IMR-90 (cell line): ENCODE data around the gene SH3RF1. TPM values are rescaled to one million over a fixed set of nuclear protein-coding genes. Genes with fewer than 3 reads are reported as not detected.

Experiments
- ATAC-seq: fragments of 200-7000 bp; cut with Tn5 transposase; 2 replicates; pipeline ENCODE4 v1.9.1; 2020; ENCODE audit warnings: low read depth, mild to moderate bottlenecking, moderate library complexity
- BruUV-seq: library from RNA; stranded (reverse); fragments of 400-500 nt; replicated peaks from 2 replicates; lab custom pipeline; 2021; lab: Mats Ljungman, UMichigan
- CTCF ChIA-PET: fragments of 300-600 bp; formaldehyde crosslinking; extraction: SDS; loops from one replicate; lab custom pipeline; 2021; ENCODE audit warnings: antibody characterized with exemption; lab: Yijun Ruan, JAX
- POLR2A ChIA-PET: fragments of 300-600 bp; sonication (Branson Sonifier 250); formaldehyde crosslinking; loops from one replicate; lab custom pipeline; 2022; ENCODE audit warnings: antibody characterized with exemption; ENCODE audit not compliant: unreplicated experiment; lab: Charles Lee
- DNase-seq: peaks from one replicate; pipeline ENCODE4 v3.0.0; 2013
- H2AFZ ChIP-seq: replicated peaks from 2 replicates; pipeline ENCODE3; 2013; ENCODE audit warnings: low read length, mild to moderate bottlenecking; ENCODE audit not compliant: poor library complexity
- H2AK5ac ChIP-seq: 2 replicates; pipeline ENCODE4 v1.6.1; 2013; ENCODE audit warnings: low read depth, low read length, inconsistent platforms
- H2AK9ac ChIP-seq: replicated peaks from 2 replicates; pipeline ENCODE3; 2013; ENCODE audit warnings: mild to moderate bottlenecking, low read depth, low read length, moderate library complexity; ENCODE audit not compliant: poor library complexity
- H2BK120ac ChIP-seq: 2 replicates; pipeline ENCODE4 v1.6.1; 2013; ENCODE audit warnings: low read depth, low read length, inconsistent platforms
- H2BK15ac ChIP-seq: 3 replicates; pipeline ENCODE4 v1.6.1; 2013; ENCODE audit warnings: low read depth, low read length, inconsistent platforms
- H2BK20ac ChIP-seq: 2 replicates; pipeline ENCODE4 v1.6.1; 2013; ENCODE audit warnings: low read depth, mild to moderate bottlenecking, inconsistent platforms, low read length, moderate library complexity
- H2BK5ac ChIP-seq: 2 replicates; pipeline ENCODE4 v1.6.1; 2013; ENCODE audit warnings: mild to moderate bottlenecking, low read depth, low read length, inconsistent platforms; ENCODE audit not compliant: poor library complexity, severe bottlenecking
- H3K14ac ChIP-seq: replicated peaks from 2 replicates; pipeline ENCODE4 v1.6.1; 2013; ENCODE audit warnings: low read depth, low read length, inconsistent platforms
- H3K18ac ChIP-seq: 2 replicates; pipeline ENCODE4 v1.6.1; 2013; ENCODE audit warnings: low read depth, low read length, control low read depth
- H3K23ac ChIP-seq: 2 replicates; pipeline ENCODE4 v1.6.1; 2013; ENCODE audit warnings: low read depth, low read length, inconsistent platforms
- H3K27ac ChIP-seq: 2 replicates; pipeline ENCODE4 v1.5.1; 2013; ENCODE audit warnings: mild to moderate bottlenecking, control low read depth, low read length; ENCODE audit not compliant: insufficient read depth
- H3K27me3 ChIP-seq: 2 replicates; pipeline ENCODE4 v1.6.1; 2013; ENCODE audit warnings: low read length; ENCODE audit not compliant: control insufficient read depth, insufficient read depth
- H3K36me3 ChIP-seq: 2 replicates; pipeline ENCODE4 v1.6.1; 2013; ENCODE audit warnings: low read length, mixed read lengths; ENCODE audit not compliant: control insufficient read depth, insufficient read depth
- H3K4ac ChIP-seq: 2 replicates; pipeline ENCODE4 v1.6.1; 2013; ENCODE audit warnings: low read depth, low read length, inconsistent platforms
- H3K4me1 ChIP-seq: 2 replicates; pipeline ENCODE4 v1.6.1; 2013; ENCODE audit warnings: low read length, mixed read lengths; ENCODE audit not compliant: control insufficient read depth, insufficient read depth
- H3K4me2 ChIP-seq: 2 replicates; pipeline ENCODE4 v1.6.1; 2013; ENCODE audit warnings: low read depth, mild to moderate bottlenecking, control low read depth, low read length, moderate library complexity
- H3K4me3 ChIP-seq: 2 replicates; pipeline ENCODE4 v1.5.1; 2013; ENCODE audit warnings: low read depth, mild to moderate bottlenecking, control low read depth, low read length, moderate library complexity; ENCODE audit not compliant: insufficient read depth
- H3K56ac ChIP-seq: 2 replicates; pipeline ENCODE4 v1.6.1; 2013; ENCODE audit warnings: low read length, inconsistent platforms; ENCODE audit not compliant: insufficient read depth; ENCODE audit errors: extremely low read depth
- H3K79me1 ChIP-seq, 2 experiments: 2 replicates each; pipeline ENCODE4 v1.6.1; 2013; ENCODE audit warnings: low read length in 2 of 2, inconsistent platforms in 1 of 2, low read depth in 1 of 2
- H3K9ac ChIP-seq: 2 replicates; pipeline ENCODE4 v1.6.1; 2013; ENCODE audit warnings: low read depth, low read length, control low read depth
- H3K9me1 ChIP-seq: 2 replicates; pipeline ENCODE4 v1.6.1; 2013; ENCODE audit warnings: low read length, inconsistent platforms; ENCODE audit not compliant: insufficient read depth
- H3K9me3 ChIP-seq: 2 replicates; pipeline ENCODE4 v1.6.1; 2013; ENCODE audit warnings: low read length; ENCODE audit not compliant: control insufficient read depth, insufficient read depth
- H4K20me1 ChIP-seq: 2 replicates; pipeline ENCODE4 v1.6.1; 2013; ENCODE audit warnings: low read length, inconsistent platforms; ENCODE audit not compliant: insufficient read depth
- H4K5ac ChIP-seq: 2 replicates; pipeline ENCODE4 v1.6.1; 2013; ENCODE audit warnings: mild to moderate bottlenecking, low read depth, low read length, control low read depth
- H4K8ac ChIP-seq, 2 experiments: 2 replicates each; pipeline ENCODE4 v1.6.1; 2013; ENCODE audit warnings: low read depth in 2 of 2, low read length in 2 of 2, control low read depth in 1 of 2, inconsistent platforms in 1 of 2
- H4K91ac ChIP-seq: 2 replicates; pipeline ENCODE4 v1.6.1; 2013; ENCODE audit warnings: low read depth, low read length, inconsistent platforms; ENCODE audit not compliant: insufficient read depth
- RFX5 ChIP-seq: IDR thresholded peaks from 2 replicates; pipeline ENCODE4 v1.8.0; 2012; ENCODE audit warnings: low read depth, mild to moderate bottlenecking, low read length, moderate library complexity
- WGBS, 2 experiments: methylation state at CpG; one replicate each; pipeline versions ENCODE4 v1.1.5 to v1.1.7; 2013; ENCODE audit warnings: missing lambda C conversion rate in 2 of 2; ENCODE audit not compliant: insufficient read length in 1 of 2; ENCODE audit errors: extremely low coverage in 2 of 2; 5-methylcytosine and 5-hydroxymethylcytosine counted together
- dilution Hi-C: fragments of 300-500 bp; cut with HindIII; formaldehyde crosslinking; loops from one replicate; pipeline ENCODE4 v1.14.3; 2018; ENCODE audit warnings: low sequenced_read_pairs; ENCODE audit not compliant: unreplicated experiment
- in situ Hi-C: fragments of 300-500 bp; cut with MboI; formaldehyde crosslinking; loops from 3 replicates; pipeline ENCODE4 v1.14.3; 2019; ENCODE audit warnings: low sequenced_read_pairs, inconsistent platforms, mixed read lengths
- intact Hi-C: fragments of 100-400 bp; cut with micrococcal nuclease; formaldehyde crosslinking; loops from 2 replicates; pipeline ENCODE4 v1.10.0; 2022
- polyA plus RNA-seq, 3 experiments: library from polyadenylated mRNA; depleted of rRNA; stranded (reverse); fragments of >200 nt; gene quantifications; 2 replicates each; pipeline ENCODE4 v1.2.3, GENCODE V29; 2012; ENCODE audit warnings: low replicate concordance in 1 of 3
- total RNA-seq: library from RNA; depleted of rRNA; stranded (reverse); fragments of >200 nt; gene quantifications from 2 replicates; pipeline ENCODE4 v1.2.3, GENCODE V29; 2012
- TF ChIP-seq, protein P1 (sequence below): conservative IDR thresholded peaks from 2 replicates; pipeline ENCODE4 v1.5.1; 2012; ENCODE audit warnings: mild to moderate bottlenecking, low read depth, low read length, improper control_type of control experiment

Gene SH3RF1
- total and polyA plus RNA-seq, 2 of the 4 experiments (the other 2 are of a cell fraction), result 22.0 to 29.8 TPM

GRCh38 chr4:169305651-169306050, 34.9 kb upstream of the SH3RF1 start:
- no peak overlapping the region for H2BK15ac ChIP-seq
- no peaks in the 10 kb centered on the region for H3K36me3 ChIP-seq
- no peaks in the 10 kb centered on the region for H3K9me3 ChIP-seq
- H2AK5ac ChIP-seq, result no peak overlapping the region
- no peak overlapping the region for H3K56ac ChIP-seq
- no peak overlapping the region for H3K4me3 ChIP-seq
- ATAC-seq (peak; percentile 37), DNase-seq (peak; percentile 10)
- no CpG with 5 or more reads among the region's 2 CpGs for WGBS, 2 experiments
- no peak overlapping the region for H2AFZ ChIP-seq
- intact Hi-C loops (no loop called here), in situ Hi-C loops (no loop called here), dilution Hi-C loops (no loop called here)
- H3K23ac ChIP-seq, result no peak overlapping the region
- H4K20me1 ChIP-seq, result no peaks in the 10 kb centered on the region
- no peaks in the 10 kb centered on the region for H3K27me3 ChIP-seq
- peak overlapping the region; percentile 25 for H2AK9ac ChIP-seq
- no peak overlapping the region for H3K9ac ChIP-seq
- 0 out of 2 replicates have a peak, but pooled peaks cover 6% of the 10 kb centered on the region for H3K4me1 ChIP-seq
- no peak overlapping the region for H3K18ac ChIP-seq
- H3K4me2 ChIP-seq, result no peak overlapping the region
- no peak overlapping the region; the same call in 1 of the 2 replicates for H3K4ac ChIP-seq
- H3K27ac ChIP-seq, result no peak overlapping the region
- peaks cover 5% of the 10 kb centered on the region; the same call in 1 of the 2 replicates for H3K9me1 ChIP-seq
- CTCF ChIA-PET, result interaction anchor here (0.6 to 0.7 kb wide), 2 partner anchors 178 to 281 kb away, joined by 3 read pairs; no protein-coding TSS in a partner anchor
- H3K14ac ChIP-seq, result peak overlapping the region; percentile 46; the same call in 1 of the 2 replicates
- 0 out of 2 replicates have a peak overlapping the region, but pooled peaks have one; percentile 27 for H4K91ac ChIP-seq
- no TSS peak for BruUV-seq
- no peak for TF ChIP-seq RFX5
- TF ChIP-seq, protein P1, sequence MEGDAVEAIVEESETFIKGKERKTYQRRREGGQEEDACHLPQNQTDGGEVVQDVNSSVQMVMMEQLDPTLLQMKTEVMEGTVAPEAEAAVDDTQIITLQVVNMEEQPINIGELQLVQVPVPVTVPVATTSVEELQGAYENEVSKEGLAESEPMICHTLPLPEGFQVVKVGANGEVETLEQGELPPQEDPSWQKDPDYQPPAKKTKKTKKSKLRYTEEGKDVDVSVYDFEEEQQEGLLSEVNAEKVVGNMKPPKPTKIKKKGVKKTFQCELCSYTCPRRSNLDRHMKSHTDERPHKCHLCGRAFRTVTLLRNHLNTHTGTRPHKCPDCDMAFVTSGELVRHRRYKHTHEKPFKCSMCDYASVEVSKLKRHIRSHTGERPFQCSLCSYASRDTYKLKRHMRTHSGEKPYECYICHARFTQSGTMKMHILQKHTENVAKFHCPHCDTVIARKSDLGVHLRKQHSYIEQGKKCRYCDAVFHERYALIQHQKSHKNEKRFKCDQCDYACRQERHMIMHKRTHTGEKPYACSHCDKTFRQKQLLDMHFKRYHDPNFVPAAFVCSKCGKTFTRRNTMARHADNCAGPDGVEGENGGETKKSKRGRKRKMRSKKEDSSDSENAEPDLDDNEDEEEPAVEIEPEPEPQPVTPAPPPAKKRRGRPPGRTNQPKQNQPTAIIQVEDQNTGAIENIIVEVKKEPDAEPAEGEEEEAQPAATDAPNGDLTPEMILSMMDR, result no peak
- H2BK5ac ChIP-seq, result no peak overlapping the region
- no peak overlapping the region for H4K8ac ChIP-seq
- H3K79me1 ChIP-seq, result no peaks in the 10 kb centered on the region
- POLR2A ChIA-PET, result no interaction called here
- H2BK120ac ChIP-seq, result no peak overlapping the region
- H4K5ac ChIP-seq, result no peak overlapping the region
- no peak overlapping the region; the same call in 1 of the 2 replicates for H2BK20ac ChIP-seq
